GM12891 (cell line): Measurements from ENCODE around the gene AQP1.

Experiments
- DNase-seq: peaks from one replicate; pipeline ENCODE4 v3.0.0; 2011; ENCODE audit warnings: low spot score; ENCODE audit not compliant: insufficient read length
- FAIRE-seq: peaks from 2 replicates; lab custom pipeline; 2011; peaks lifted over from hg19 to GRCh38; lab: Jason Lieb, UNC
- PAX5 ChIP-seq: IDR thresholded peaks from 2 replicates; pipeline ENCODE4 v1.6.1; 2011; ENCODE audit warnings: low read length, moderate library complexity, mild to moderate bottlenecking; ENCODE audit not compliant: insufficient read depth, severe bottlenecking
- POLR2A ChIP-seq: IDR thresholded peaks from 2 replicates; pipeline ENCODE4 v1.6.1; 2011; ENCODE audit warnings: low read depth, low read length, control low read depth
- POLR2AphosphoS5 ChIP-seq: IDR thresholded peaks from 2 replicates; pipeline ENCODE4 v1.6.1; 2011; ENCODE audit warnings: low read depth, low read length, control low read depth
- POU2F2 ChIP-seq: IDR thresholded peaks from 2 replicates; pipeline ENCODE4 v1.6.1; 2011; ENCODE audit warnings: low read depth, mild to moderate bottlenecking, control low read depth, low read length, moderate library complexity
- SPI1 ChIP-seq: IDR thresholded peaks from 2 replicates; pipeline ENCODE4 v1.6.1; 2011; ENCODE audit warnings: low read depth, low read length, control low read depth
- TAF1 ChIP-seq: IDR thresholded peaks from 2 replicates; pipeline ENCODE4 v1.6.1; 2011; ENCODE audit warnings: low read depth, low read length, control low read depth

Gene AQP1

DNA sequence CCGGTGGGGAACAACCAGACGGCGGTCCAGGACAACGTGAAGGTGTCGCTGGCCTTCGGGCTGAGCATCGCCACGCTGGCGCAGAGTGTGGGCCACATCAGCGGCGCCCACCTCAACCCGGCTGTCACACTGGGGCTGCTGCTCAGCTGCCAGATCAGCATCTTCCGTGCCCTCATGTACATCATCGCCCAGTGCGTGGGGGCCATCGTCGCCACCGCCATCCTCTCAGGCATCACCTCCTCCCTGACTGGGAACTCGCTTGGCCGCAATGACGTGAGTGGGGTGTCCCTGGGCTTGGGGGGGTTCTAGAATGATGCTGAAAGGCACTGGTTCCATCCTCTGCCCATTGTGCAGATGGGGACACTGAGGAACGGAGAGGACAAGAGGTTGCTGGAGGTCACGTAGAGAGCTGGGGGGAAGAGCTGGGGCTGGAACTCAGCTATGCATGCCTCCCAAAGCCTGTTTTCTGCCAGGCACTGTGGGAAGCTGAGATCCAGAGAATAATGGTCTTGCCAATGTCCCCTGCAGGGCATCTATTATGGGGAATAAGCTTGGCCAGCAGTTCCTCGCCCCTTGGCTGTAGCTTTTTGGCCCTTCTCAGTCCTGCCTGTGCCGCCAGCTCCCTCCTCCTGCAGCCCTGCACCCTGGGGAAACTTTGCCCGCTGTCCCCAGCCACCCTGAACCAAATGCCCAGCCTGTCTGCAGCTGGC lies 523 bp downstream of the AQP1 start:
- no peak for TF ChIP-seq TAF1
- no peak for TF ChIP-seq POU2F2
- TF ChIP-seq POLR2AphosphoS5 = no peak
- TF ChIP-seq POLR2A = no peak
- no peak for TF ChIP-seq PAX5
- no peak for TF ChIP-seq SPI1
- FAIRE-seq (no peak), DNase-seq (no peak)

GRCh38 chr7:30912731-30912985 lies 1.0 kb downstream of the AQP1 start:
- no peak for DNase-seq
- FAIRE-seq = no peak
- no peak for TF ChIP-seq POU2F2
- TF ChIP-seq POLR2A = no peak
- TF ChIP-seq PAX5 = no peak
- TF ChIP-seq POLR2AphosphoS5 = no peak
- TF ChIP-seq SPI1 = no peak
- no peak for TF ChIP-seq TAF1

- DNase-seq = no peak
- FAIRE-seq = no peak
- no peak for TF ChIP-seq POLR2AphosphoS5
- no peak for TF ChIP-seq TAF1
- no peak for TF ChIP-seq POLR2A
- TF ChIP-seq SPI1 = no peak
- TF ChIP-seq PAX5 = no peak
- TF ChIP-seq POU2F2 = no peak
These were observed 1.5 kb downstream of the AQP1 start for GRCh38 chr7:30912986-30913811.

- TF ChIP-seq POLR2AphosphoS5 (no peak), SPI1 (no peak), PAX5 (no peak), TAF1 (no peak), POLR2A (no peak)
- DNase-seq = no peak
- FAIRE-seq = no peak
These were observed 2.3 kb downstream of the AQP1 start for GRCh38 chr7:30913821-30914515.

GRCh38 chr7:30914596-30914995 lies 2.9 kb downstream of the AQP1 start:
- DNase-seq (no peak), FAIRE-seq (no peak)
- TF ChIP-seq TAF1 (no peak), POU2F2 (no peak), SPI1 (no peak), POLR2A (no peak), POLR2AphosphoS5 (no peak), PAX5 (no peak)

DNA sequence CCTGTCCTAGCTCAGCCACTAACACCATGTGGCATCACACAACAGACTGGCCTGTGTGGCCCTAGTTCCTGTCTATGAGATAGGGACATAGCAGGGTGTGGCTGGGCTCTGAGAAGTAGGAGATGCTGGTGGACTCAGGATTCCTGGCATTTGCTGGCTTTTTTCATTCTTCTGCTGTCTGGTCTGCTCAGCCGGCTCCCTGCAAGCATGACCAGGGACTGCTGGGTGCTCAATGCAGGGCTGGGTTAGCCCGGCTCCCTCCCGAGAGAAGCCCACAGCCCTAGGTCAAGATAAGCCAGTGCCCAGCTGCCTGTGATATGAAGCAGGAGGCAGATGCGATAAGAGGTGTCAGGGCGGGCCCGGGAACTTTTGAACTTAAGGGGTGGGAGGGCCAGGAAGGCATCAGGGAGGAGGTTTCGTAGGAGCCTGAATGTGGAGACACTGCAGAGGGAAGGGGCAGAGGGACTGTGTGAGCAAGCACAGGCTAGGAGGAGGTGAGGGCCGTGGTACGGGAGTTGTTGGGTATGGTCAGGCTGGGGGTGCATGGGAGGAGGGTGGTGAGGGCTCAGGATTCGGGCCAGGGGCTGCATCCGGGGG lies 3.5 kb downstream of the AQP1 start:
- DNase-seq (no peak), FAIRE-seq (no peak)
- TF ChIP-seq SPI1 (no peak), POLR2A (no peak)

GRCh38 chr7:30915751-30916150 lies 4.1 kb downstream of the AQP1 start:
- FAIRE-seq (no peak), DNase-seq (no peak)
- TF ChIP-seq SPI1 = no peak
- no peak for TF ChIP-seq POLR2AphosphoS5
- TF ChIP-seq POLR2A = no peak
- no peak for TF ChIP-seq POU2F2

GRCh38 chr7:30916255-30916654 lies 4.6 kb downstream of the AQP1 start:
- no peak for FAIRE-seq
- DNase-seq = no peak
- TF ChIP-seq POLR2A (no peak), POU2F2 (no peak), TAF1 (no peak), PAX5 (no peak), POLR2AphosphoS5 (no peak), SPI1 (no peak)

- FAIRE-seq = no peak
- no peak for TF ChIP-seq SPI1
- no peak for TF ChIP-seq TAF1
- TF ChIP-seq POLR2AphosphoS5 = no peak
- no peak for TF ChIP-seq PAX5
- TF ChIP-seq POU2F2 = no peak
- no peak for TF ChIP-seq POLR2A
- DNase-seq = no peak
These were observed 5.1 kb downstream of the AQP1 start for GRCh38 chr7:30916767-30917166.
